Measurements from ENCODE around the gene AKAP8L.

Gene AKAP8L

GRCh38 chr19:15461694-15462093 is 42.9 kb upstream of the AKAP8L start:
- H3K36me3 Mint-ChIP-seq (ENCODE audit: low read depth) = no peaks in the 10 kb centered on the region

GRCh38 chr19:15457701-15458484 is 39.1 kb upstream of the AKAP8L start:
- no peak for TF ChIP-seq CTCF (IDR thresholded peaks at IDR 0.05; ENCODE audit: unreplicated experiment in 3 of 3)
- no peak overlapping the region for H3K27ac Mint-ChIP-seq
- no peak overlapping the region for H3K4me3 Mint-ChIP-seq
- H3K27me3 Mint-ChIP-seq (ENCODE audit: low read depth) = peaks cover 92% of the 10 kb centered on the region
- H3K9me3 Mint-ChIP-seq = no peaks in the 10 kb centered on the region
- H3K4me1 Mint-ChIP-seq = peaks cover 8% of the 10 kb centered on the region
- peaks cover 4% of the 10 kb centered on the region for H3K36me3 Mint-ChIP-seq (ENCODE audit: low read depth)

More at GRCh38 chr19:15461694-15462093, 42.9 kb upstream of the AKAP8L start:
- Mint-ChIP-seq H3K4me1 (peaks cover 4% of the 10 kb centered on the region), H3K4me3 (no peak overlapping the region), H3K27ac (no peak overlapping the region), H3K27me3 (ENCODE audit: low read depth) (peaks cover 81% of the 10 kb centered on the region), H3K9me3 (no peaks in the 10 kb centered on the region)
- TF ChIP-seq CTCF (IDR thresholded peaks at IDR 0.05; ENCODE audit: unreplicated experiment in 3 of 3) = no peak

- peaks cover 8% of the 10 kb centered on the region for H3K4me1 Mint-ChIP-seq
- TF ChIP-seq CTCF (IDR thresholded peaks at IDR 0.05; ENCODE audit: unreplicated experiment in 3 of 3) = no peak
- H3K27me3 Mint-ChIP-seq (ENCODE audit: low read depth) = peaks cover 84% of the 10 kb centered on the region
- H3K4me3 Mint-ChIP-seq = no peak overlapping the region
- peaks cover 4% of the 10 kb centered on the region for H3K36me3 Mint-ChIP-seq (ENCODE audit: low read depth)
- H3K9me3 Mint-ChIP-seq = no peaks in the 10 kb centered on the region
- no peak overlapping the region for H3K27ac Mint-ChIP-seq
These were observed 38.3 kb upstream of the AKAP8L start for GRCh38 chr19:15456871-15457700.

GRCh38 chr19:15456441-15456840 is 37.7 kb upstream of the AKAP8L start:
- H3K36me3 Mint-ChIP-seq (ENCODE audit: low read depth) = peaks cover 4% of the 10 kb centered on the region
- H3K4me3 Mint-ChIP-seq = no peak overlapping the region
- no peaks in the 10 kb centered on the region for H3K9me3 Mint-ChIP-seq
- H3K4me1 Mint-ChIP-seq = peaks cover 8% of the 10 kb centered on the region
- H3K27ac Mint-ChIP-seq = no peak overlapping the region
- no peak for TF ChIP-seq CTCF (IDR thresholded peaks at IDR 0.05; ENCODE audit: unreplicated experiment in 3 of 3)
- peaks cover 84% of the 10 kb centered on the region for H3K27me3 Mint-ChIP-seq (ENCODE audit: low read depth)

- Mint-ChIP-seq H3K4me1 (peaks cover 8% of the 10 kb centered on the region), H3K4me3 (no peak overlapping the region), H3K27ac (no peak overlapping the region), H3K36me3 (ENCODE audit: low read depth) (peaks cover 4% of the 10 kb centered on the region), H3K9me3 (no peaks in the 10 kb centered on the region), H3K27me3 (ENCODE audit: low read depth) (peaks cover 84% of the 10 kb centered on the region)
- no peak for TF ChIP-seq CTCF (IDR thresholded peaks at IDR 0.05; ENCODE audit: unreplicated experiment in 3 of 3)
These were observed 37.2 kb upstream of the AKAP8L start for GRCh38 chr19:15455996-15456395.
